HPDE6-E6E7 (cell line): ENCODE measurements around the gene CPTP.

Experiments
- DNase-seq: peaks from one replicate; pipeline ENCODE4 v3.0.0; 2011; ENCODE audit warnings: missing footprints; ENCODE audit errors: extremely low spot score

Gene CPTP

DNA sequence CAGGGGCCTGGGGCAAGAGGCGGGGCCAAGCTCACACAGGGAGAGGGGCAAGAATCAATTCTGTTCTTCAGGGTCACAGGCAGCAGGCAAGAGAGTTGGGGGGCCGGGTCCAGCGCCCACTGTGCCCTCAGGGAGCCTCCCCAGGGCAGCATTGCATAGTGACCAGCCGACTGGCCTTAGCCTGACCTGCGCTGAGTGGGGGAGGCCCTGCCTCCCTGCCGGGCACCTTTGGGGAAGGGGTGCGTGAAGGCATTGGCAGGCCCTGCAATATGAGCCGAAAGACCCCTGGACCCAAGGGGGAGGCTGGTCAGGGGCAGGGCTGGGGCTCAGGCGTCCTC lies 32.2 kb upstream of the CPTP start:
- no peak for DNase-seq

DNA sequence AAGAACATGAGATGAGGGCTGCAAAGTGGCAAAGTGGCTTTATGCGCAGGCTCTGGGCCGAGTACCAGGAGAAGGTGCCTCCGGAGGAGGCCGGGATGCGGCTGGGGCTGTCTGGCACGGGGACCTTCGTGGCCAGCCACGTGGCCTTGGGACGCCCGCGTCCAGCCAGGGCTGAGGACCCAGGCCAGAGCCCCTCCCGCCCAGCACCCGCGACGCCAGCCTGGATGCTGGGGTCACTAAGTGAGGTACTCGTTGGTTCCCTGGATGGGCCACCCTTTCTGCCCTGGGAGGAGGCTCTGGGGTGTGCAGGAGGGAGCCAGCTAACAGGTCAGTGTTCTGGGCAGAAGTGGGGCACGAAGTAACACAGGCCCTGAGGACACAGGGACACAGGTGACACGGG lies 31.8 kb upstream of the CPTP start:
- DNase-seq: no peak

GRCh38 chr1:1293263-1294249 lies 31.0 kb upstream of the CPTP start:
- no peak for DNase-seq

DNA sequence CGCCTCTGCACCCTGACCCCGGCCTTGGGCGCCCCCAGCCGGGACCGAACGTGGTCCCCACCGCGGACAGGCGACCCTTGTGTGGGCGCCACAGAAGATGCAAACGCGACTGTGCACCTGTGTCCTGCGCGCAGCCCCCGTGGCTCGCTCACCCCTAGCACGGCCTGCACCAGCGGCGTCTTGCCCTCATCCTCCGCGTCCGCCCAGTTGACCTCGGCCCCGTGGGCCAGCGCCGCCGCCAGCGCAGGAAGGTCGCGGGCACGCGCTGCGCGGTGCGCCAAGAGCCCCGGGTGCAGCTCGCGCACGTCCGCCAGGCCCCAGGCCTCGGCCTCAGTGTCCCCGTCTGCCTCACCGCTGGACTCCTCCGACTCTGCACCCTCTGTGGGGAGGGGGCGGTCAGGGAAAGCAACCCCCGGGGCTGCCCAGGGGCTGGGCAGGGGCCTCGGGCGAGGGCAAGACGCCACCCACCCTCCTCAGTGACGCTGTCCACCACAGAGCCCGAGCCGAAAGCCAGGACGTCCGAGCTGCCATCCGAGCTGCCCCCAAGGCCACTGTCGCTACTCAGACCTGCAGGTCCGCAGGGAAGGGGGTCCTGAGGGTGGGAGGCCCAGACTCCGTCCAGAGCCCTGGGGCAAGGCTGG lies 30.2 kb upstream of the CPTP start:
- no peak for DNase-seq

DNA sequence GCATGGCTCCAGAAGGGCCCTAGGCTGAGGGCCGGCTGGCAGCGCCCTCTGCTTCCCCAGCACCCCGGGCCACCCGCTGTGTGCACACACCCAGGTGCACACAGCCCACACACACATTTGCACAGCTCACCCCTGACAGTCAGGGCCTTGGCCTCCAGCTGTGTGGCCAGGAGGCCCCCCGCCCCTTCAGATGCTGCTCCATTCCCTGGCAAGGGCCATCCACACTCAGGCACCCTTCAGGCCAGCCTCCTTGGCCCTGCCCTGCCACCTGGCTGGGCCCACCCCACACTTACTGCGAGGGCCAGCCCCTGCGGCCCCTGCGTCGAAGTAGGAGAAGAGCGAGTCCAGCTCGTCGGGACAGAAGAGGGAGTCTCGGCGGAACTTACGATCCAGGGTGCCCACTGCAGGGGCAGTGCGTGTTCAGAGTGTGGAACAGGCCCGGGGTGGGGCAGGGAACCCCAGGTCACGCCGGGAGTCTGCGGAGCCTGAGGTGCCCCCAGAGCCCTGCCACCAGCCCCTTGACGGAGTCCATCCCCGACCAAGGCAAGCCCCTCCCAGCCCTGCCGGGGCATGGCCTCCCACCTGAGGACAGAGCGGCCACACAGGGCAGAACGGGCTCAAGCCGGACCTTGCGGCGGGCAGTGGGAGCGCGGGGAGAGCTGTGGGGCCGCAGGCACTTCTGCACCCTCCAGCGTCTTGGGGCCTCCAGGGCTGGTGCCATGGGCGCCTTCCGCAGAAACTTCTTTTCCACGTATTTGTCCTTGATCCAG lies 29.3 kb upstream of the CPTP start:
- DNase-seq: no peak

DNA sequence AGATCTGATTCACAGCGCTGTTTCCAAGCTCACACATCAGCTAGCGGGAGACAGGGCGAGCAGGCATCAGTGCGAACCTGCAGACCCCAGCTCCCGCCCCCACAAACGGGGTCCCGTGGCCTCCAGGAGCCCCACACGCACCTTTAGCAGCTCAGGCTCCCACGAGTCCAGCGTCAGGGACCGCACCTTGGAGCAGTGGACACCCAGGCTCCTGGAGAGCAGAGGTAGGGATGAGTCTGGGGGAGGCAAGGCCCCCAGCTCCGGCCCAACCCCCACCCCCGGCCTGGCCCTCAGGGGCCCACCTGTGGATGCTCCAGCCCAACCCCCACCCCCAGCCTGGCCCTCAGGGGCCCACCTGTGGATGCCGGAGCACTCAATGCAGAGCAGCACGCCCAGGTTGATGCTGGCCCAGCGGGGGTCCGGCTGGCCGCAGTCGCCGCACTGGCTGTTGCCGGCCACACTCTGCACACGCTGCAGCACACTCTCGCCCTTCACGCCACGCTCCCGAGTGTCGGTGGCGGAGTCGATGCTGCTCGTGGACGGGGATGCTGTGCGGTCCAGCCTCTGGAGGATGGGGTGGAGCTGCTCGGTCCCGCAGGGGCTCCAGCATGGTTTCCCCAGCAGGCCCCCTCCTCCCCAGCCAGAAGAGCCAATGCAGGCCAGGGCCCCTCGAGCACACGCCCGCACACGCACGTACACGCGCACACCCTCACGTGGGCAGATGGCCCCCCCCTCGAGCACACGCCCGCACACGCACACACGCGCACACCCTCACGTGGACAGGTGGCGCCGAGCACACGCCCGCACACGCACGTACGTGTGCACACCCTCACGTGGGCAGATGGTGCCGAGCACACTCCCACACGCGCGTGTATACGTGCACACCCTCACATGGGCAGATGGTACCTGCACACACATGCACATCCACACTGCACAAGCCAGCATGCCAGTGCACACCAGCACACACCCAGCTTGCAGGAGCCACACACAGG lies 28.2 kb upstream of the CPTP start:
- DNase-seq: no peak

DNA sequence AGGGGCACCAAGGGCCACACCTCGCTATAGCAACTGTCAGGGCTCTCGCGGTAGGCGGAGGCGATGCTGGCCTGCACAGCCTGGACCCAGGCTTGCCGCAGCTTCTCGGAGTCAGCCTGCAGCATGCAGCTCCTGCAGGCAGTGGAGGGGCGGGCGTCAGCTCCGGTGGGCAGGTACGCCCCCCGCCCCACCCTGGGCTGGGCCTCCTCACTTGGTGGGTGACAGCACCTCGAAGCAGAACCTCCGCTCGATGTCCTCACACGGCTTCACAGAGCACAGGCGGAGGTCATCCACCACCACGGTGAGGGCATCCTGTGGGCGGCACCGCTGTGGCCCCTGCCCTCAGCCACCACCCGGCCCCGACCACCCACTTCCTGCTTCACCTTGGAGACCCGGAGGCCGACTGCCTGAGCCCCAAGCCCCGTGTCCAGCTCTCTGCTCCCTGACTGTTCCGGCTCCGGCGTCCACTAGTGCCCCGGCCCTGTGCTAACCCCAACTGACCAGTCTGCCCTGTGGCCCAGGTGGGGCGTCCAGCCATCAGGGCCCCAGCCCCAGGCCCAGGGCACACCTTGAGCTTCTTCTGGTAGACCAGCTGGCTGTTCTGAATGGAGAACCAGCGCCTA lies 26.7 kb upstream of the CPTP start:
- no peak for DNase-seq

GRCh38 chr1:1298861-1299685 lies 25.5 kb upstream of the CPTP start:
- no peak for DNase-seq

DNA sequence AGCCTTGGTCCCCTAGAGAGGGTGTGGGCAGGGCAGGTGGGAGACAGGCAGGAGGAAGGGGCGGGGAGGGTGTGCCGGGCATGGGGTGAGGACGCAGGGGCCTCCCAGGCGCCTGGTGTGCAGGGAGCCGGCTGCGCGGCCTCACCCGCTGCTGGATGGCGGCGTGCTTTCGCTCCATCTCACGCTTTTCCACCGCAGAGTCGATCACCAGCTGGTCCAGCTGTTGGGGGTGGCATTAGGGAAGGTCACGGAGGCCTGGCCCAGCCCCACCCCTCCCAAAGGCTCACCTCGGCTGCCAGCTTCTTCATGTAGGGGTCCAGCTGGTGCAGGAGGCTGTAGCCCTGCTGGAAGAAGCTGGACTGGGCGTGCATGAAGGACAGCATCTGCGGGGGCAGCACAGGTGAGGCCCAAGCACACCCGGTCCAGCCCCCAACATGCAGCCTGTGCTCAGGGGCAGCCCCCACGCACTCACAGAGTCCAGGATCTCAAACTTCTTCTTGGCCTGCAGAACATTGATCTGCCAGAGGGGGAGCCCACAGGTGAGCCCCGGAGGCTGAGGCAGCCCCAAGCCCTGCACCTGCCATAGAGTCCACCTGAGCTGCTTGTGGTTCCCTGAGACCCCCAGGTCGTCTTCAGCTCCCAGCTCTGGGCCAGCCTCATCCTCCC lies 24.8 kb upstream of the CPTP start:
- DNase-seq: no peak

- DNase-seq: no peak
These were observed 24.3 kb upstream of the CPTP start for GRCh38 chr1:1300352-1300739.

DNA sequence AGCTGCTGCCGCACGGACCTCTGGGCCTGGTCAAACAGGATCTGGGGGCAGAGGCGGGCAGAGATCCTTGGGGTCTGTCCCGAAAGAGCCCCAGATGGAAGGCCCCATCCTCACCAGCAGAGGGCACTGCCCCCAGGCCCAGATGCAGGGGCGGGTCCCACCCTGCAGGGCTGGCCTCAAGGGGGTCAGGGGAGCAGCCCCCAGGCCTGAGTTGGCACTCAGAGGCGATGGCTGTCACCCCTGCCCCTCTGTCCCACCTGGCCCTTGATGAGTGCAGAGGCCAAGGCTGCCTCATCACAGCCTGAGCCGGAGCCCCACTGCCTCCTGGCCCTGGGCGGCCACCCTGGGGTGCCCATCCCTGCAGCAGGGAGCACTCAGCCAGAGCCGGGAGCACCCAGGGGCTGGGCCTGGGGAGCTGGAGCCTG lies 22.6 kb upstream of the CPTP start:
- no peak for DNase-seq

DNA sequence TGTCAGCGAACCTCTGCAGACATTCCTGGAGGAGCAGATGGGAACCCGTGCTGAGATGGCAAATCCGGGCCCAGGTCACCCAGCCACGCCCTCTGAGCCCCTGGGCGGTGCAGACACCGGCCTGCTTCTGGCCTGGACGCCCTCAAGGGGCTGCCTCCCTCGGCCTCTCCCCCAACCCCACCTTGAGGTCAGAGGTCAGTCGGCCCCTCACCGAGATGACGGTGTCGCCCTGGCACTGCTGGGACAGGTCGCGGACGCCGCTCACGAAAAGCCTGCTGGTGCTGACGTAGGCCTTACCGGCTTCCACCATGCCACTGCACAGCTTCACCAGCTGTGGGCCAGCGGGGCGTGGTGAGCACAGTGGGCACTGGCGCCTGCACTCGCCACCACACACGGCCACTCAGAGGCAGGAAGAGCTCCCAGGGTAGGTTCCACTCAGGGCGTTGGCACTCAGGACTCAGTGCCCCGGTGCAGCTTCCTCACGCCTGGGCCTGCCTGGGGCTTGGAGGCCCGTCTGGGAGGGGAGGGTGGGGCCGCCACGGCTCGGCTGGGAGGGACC lies 21.6 kb upstream of the CPTP start:
- no peak for DNase-seq

GRCh38 chr1:1303736-1304135 lies 20.9 kb upstream of the CPTP start:
- DNase-seq: no peak

- DNase-seq: peak; percentile 73
These were observed 20.0 kb upstream of the CPTP start for GRCh38 chr1:1304331-1305299.

- peak; percentile 78 for DNase-seq
These were observed 19.1 kb upstream of the CPTP start for GRCh38 chr1:1305300-1306069.

- no peak for DNase-seq
These were observed 18.4 kb upstream of the CPTP start for GRCh38 chr1:1306070-1306660.
